H54 (cell line): ENCODE results near the gene KIAA1217.

Source experiments
- DNase-seq: peaks from one replicate; pipeline ENCODE4 v3.0.0; 2011; ENCODE audit warnings: low spot score, mixed read lengths; ENCODE audit not compliant: insufficient read length
- FAIRE-seq: peaks from 3 replicates; lab custom pipeline; 2011; peaks lifted over from hg19 to GRCh38; lab: Jason Lieb, UNC
- POLR2A ChIP-seq: IDR thresholded peaks from 2 replicates; pipeline ENCODE4 v1.6.1; 2011; ENCODE audit warnings: low read depth, mild to moderate bottlenecking, low read length

Gene KIAA1217

GRCh38 chr10:24541239-24541753 lies 332.4 kb downstream of the KIAA1217 start:
- FAIRE-seq = no peak
- no peak for DNase-seq
- TF ChIP-seq POLR2A = no peak

GRCh38 chr10:24542314-24543270 lies 333.7 kb downstream of the KIAA1217 start:
- no peak for FAIRE-seq
- TF ChIP-seq POLR2A = no peak
- no peak for DNase-seq

- TF ChIP-seq POLR2A = no peak
- DNase-seq = no peak
- FAIRE-seq = no peak
These were observed 335.8 kb downstream of the KIAA1217 start for GRCh38 chr10:24544776-24545175.

- DNase-seq = no peak
- no peak for FAIRE-seq
- TF ChIP-seq POLR2A = no peak
These were observed 336.6 kb downstream of the KIAA1217 start for GRCh38 chr10:24545585-24545984.

GRCh38 chr10:24550680-24551079 lies 341.7 kb downstream of the KIAA1217 start:
- no peak for TF ChIP-seq POLR2A
- FAIRE-seq = no peak
- no peak for DNase-seq

GRCh38 chr10:24551161-24551560 lies 342.2 kb downstream of the KIAA1217 start:
- no peak for FAIRE-seq

GRCh38 chr10:24552346-24553016 lies 343.5 kb downstream of the KIAA1217 start:
- no peak for FAIRE-seq
- DNase-seq = peak; percentile 25

More at GRCh38 chr10:24551161-24551560, 342.2 kb downstream of the KIAA1217 start:
- TF ChIP-seq POLR2A = no peak
- no peak for DNase-seq

GRCh38 chr10:24553051-24553612 lies 344.2 kb downstream of the KIAA1217 start:
- DNase-seq (peak; percentile 25), FAIRE-seq (no peak)
- TF ChIP-seq POLR2A = no peak

More at GRCh38 chr10:24552346-24553016, 343.5 kb downstream of the KIAA1217 start:
- no peak for TF ChIP-seq POLR2A

- no peak for DNase-seq
- no peak for TF ChIP-seq POLR2A
- no peak for FAIRE-seq
These were observed 345.1 kb downstream of the KIAA1217 start for GRCh38 chr10:24554036-24554435.

- FAIRE-seq = no peak
- no peak for TF ChIP-seq POLR2A
- DNase-seq = no peak
These were observed 347.3 kb downstream of the KIAA1217 start for GRCh38 chr10:24556126-24556749.

GRCh38 chr10:24556750-24557742 lies 348.1 kb downstream of the KIAA1217 start:
- no peak for TF ChIP-seq POLR2A
- DNase-seq (peak; percentile 28), FAIRE-seq (no peak)

GRCh38 chr10:24561453-24561852 lies 352.5 kb downstream of the KIAA1217 start:
- DNase-seq (no peak), FAIRE-seq (no peak)
- no peak for TF ChIP-seq POLR2A
